Right lobe of liver (tissue), 4 donors: ENCODE data around the gene SLC35F4.

ENCODE experiments used
- CTCF ChIP-seq, 4 donors: fragments of 200-600 bp in 3 of 4; fragments of 450-650 bp in 1 of 4; IDR thresholded peaks; one replicate each; pipeline versions ENCODE4 v1.5.1 to v1.8.0; 2016 to 2022; ENCODE audit warnings: antibody characterized with exemption in 4 of 4, mild to moderate bottlenecking in 2 of 4
- POLR2A ChIP-seq: fragments of 450-650 bp; IDR thresholded peaks from one replicate; pipeline ENCODE4 v1.6.1; 2017; ENCODE audit warnings: antibody characterized with exemption, mild to moderate bottlenecking
- donor health status: DM: no; HTN: no; CAD: no.
- donor health status: DM: no; HTN: no; CAD: no.
- donor health status: DM: no; HTN: yes; CAD: no.

- TF ChIP-seq CTCF (IDR thresholded peaks at IDR 0.05) (no peak), POLR2A (no peak)
Measured at GRCh38 chr14:57746563-57746962, 119.3 kb downstream of the SLC35F4 start.
